Jurkat, Clone E6-1 (cell line): ENCODE measurements around the gene ADGB. TPM values are rescaled to one million over a fixed set of nuclear protein-coding genes. Genes with fewer than 3 reads are reported as not detected.
"Not testable (repeated sequence)": the region's sequence is repeated elsewhere in the genome, so short reads cannot be mapped to it uniquely, and the experiment has no call there.

Experiments used
- DNase-seq: peaks from one replicate; pipeline ENCODE4 v3.0.0-alpha.2; 2011; ENCODE audit warnings: low read depth, low spot score
- H3K4me3 ChIP-seq: 2 replicates; pipeline ENCODE4 v1.5.1; 2011; ENCODE audit warnings: mild to moderate bottlenecking, low read length, control low read depth, moderate library complexity
- polyA plus RNA-seq: library from polyadenylated mRNA; unstranded; fragments of >200 nt; gene quantifications from one replicate; pipeline ENCODE4 v1.2.1, GENCODE V29; 2012; ENCODE audit warnings: missing spikeins; ENCODE audit not compliant: insufficient read length, insufficient read depth

Gene ADGB
- polyA plus RNA-seq, result not detected

DNA sequence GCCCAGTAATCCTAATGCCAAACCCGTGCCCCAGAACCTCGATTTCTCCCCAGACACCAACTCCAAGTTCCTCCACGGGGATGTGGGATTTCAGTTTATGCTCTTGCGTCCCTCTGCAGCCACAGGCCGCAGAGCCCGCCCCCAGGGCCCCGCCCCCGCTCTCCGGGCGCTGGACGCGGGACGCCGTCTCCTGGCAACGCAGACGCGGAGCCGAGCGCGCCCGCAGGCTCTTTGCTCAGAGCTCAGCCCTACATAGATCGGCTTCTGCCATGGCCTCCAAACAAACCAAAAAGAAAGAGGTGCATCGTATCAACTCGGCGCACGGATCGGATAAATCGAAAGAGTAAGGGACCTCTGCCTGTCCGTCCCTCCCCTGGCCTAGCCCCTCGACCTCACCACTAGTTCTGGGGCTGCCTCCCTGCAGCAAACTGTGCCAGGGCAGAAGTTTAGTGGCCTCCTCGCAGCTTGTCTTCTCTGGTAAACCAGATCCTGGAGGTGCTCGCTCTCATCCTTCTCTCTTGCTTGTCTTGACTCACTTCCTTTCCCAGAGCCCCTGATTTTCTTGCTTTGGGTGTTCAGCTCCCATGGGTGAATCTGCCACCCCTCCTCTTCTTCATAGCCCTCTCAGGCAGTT is at the start of gene ADGB:
TSS of gene ADGB (plus strand) at position 201 of the 634 bp plus-strand sequence. CDS start at position 270, 69 bp downstream.
- no peak within 1 kb of the TSS for H3K4me3 ChIP-seq
- DNase-seq, result no peak

- no peak overlapping the region for H3K4me3 ChIP-seq
- no peak for DNase-seq
Observed at GRCh38 chr6:146550911-146551310, 47.9 kb upstream of the ADGB start.

DNA sequence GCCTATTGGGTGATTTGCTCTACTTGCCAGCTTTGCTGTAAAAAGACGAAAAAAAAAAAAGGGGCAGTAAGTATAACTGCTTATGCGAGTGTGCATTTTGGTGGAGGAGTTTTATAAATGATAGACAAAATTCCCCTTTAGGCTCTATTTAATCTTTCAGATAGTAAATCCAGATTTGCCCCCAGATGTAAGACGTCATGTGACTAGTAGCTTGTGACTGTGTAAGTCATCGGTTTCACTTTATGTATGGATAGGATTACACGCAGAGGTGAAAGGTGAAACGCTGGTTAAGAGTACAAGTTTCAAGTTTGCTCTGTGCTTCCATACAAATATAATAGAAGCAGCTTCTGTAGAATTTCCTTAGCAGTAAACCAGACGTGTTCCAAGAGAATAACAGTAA is 47.2 kb upstream of the ADGB start:
- no peak for DNase-seq
- no peak overlapping the region for H3K4me3 ChIP-seq

DNA sequence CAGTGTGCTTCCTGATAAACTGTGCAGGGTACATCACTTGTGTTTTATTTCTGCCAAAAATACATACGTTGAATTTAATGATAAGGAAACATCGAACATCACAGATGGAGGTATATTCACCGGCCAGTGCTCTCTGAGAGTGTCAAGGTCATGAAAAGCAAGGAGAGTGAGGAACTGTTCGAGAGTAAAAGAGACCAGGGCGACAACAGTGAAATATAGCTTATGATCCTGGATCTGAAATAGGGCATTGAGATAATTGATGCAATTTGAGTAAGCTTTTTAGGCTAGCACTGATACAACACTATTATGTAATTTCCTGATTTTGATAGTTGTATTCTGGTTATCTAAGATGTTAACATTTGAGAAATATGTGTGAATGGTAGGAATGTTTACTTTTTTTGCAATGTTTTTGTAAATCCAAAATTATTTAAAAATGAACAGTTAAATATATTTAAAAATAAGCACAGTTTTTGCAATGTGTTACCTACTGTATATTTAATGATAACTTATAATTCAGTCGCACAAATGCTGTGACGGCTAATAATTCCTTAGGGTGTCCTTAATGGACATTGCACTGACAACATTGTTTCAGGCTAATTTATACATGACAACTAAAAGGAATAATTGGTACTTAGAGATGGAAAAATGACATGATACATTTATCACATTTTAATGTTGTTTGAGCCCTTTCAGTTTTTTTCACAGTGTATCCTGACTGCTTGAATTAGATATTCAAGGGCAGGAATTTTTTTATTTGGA is 45.2 kb upstream of the ADGB start:
- no peak overlapping the region for H3K4me3 ChIP-seq
- DNase-seq, result no peak

- no peak for DNase-seq
- no peak overlapping the region for H3K4me3 ChIP-seq
Observed at GRCh38 chr6:146560607-146561006, 38.2 kb upstream of the ADGB start.

DNA sequence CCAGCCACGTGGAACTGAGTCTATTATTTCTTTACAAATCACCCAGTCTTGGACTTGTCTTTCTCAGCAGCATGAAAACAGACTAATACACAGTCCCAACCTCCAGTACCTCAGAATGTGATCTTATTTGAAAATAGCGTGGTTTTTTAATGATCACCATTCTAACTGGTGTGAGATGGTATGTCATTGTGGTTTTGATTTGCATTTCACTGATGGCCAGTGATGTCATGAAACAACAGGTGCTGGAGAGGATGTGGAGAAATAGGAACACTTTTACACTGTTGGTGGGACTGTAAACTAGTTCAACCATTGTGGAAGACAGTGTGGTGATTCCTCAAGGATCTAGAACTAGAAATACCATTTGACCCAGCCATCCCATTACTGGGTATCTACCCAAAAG is 32.1 kb upstream of the ADGB start:
- H3K4me3 ChIP-seq, DNase-seq: not testable (repeated sequence)

DNA sequence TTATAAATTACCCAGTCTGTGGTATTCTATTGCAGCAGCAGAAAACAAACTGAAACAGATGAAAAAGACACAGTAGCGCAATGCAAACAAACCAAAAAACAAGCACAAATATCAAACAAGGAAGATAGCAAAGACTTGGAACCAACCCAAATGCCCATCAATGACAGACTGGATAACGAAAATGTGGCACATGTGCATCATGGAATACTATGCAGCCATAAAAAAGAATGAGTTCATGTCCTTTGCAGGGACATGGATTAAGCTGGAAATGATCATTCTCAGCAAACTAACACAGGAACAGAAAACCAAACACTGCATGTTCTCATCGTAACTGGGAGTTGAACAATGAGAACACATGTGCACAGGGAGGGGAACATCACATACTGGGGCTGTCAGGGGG is 30.2 kb upstream of the ADGB start:
- not testable (repeated sequence) for DNase-seq, H3K4me3 ChIP-seq

DNA sequence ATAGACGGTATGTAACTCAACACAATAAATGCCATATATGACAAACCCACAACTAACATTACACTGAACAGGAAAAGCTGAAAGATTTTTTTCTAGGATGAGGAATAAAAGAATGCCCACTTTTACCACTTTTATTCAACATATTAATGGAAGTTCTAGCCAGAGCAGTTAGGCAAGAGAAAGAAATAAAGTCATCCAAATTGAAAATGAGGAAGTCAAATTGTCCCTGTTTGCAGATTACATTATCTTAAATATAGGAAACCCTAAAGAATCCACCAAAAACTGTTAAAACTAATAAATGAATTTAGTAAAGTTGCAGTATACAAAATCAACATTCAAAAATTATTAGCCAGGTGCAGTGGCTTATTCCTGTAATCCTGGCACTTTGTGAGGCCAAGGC is 24.6 kb upstream of the ADGB start:
- DNase-seq, result no peak
- H3K4me3 ChIP-seq, result no peak overlapping the region

DNA sequence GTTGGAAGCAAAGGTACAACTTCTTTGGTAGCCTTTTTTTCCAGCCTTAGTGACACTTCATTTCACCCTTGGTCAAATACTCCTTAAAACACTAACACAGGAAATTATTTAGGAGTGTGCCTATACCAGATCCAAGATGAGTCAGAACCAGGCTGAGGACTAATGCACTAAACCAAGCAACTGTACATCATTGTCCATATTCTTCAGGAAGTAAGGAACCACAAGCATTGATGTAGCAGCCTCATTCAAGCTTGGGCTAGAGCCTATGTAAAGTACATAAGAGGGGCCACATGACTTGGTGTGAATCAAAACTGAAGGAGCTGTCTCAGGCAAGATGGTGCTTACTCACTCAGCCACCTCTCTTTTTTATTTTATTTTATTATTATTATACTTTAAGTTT is 20.7 kb upstream of the ADGB start:
- DNase-seq, result no peak
- H3K4me3 ChIP-seq, result no peak overlapping the region

DNA sequence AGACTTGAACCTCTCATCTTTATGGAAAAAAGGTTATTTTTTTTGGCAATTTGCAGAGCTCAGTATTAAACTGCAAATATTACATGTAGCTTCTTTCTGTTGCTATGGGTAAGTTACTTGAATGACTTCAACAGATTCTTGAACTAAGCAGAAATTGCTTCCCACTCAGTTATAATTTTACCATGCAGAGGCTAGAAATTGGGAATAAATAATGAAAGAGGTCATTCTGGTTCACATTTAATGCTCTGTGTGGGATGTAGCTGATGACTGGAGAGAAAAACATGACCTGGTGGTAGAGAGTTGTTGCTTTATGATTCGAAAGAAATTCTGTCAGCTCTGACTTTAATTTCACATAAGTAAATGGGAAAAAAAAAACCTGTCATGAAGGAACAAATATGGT is 16.8 kb upstream of the ADGB start:
- DNase-seq, result no peak
- no peak overlapping the region for H3K4me3 ChIP-seq

DNA sequence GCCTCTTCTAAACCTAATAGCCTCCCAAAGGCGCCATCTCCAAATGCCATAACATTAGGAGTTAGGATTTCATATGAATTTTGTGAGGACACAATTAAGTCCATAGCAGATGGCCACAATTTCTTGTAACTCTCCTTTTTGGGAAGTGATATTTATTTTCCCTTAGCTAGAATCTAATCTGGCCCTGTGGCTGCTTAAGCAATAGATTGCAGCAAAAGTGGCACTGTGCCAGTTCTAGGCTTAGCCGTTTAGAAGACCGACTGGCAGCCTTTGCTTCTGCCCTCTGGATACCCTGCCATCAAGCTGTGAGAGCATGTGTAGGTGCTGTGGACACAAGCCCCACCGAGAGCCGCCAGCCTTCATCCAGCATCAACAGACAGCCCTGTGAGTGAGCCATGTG is 15.9 kb upstream of the ADGB start:
- DNase-seq, result no peak
- H3K4me3 ChIP-seq, result no peak overlapping the region

DNA sequence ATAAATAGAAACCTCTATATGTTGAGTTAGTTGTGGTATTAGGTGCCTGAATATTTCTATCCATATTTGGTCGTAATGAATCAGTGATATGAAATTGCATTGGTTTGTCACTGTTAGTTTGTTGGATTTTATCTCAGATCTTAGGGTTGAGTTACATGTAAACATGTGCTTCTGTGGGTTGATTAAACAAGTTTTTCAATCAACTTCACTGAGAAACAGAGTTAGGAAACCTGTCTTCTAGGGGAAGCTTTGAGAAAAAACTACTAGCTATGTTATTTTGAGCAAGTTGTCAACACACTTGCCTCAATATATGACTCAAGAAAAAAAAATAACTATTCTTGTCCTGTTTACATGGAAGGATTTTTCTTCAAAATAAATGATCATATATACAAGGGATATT is 14.8 kb upstream of the ADGB start:
- no peak for DNase-seq
- no peak overlapping the region for H3K4me3 ChIP-seq

DNA sequence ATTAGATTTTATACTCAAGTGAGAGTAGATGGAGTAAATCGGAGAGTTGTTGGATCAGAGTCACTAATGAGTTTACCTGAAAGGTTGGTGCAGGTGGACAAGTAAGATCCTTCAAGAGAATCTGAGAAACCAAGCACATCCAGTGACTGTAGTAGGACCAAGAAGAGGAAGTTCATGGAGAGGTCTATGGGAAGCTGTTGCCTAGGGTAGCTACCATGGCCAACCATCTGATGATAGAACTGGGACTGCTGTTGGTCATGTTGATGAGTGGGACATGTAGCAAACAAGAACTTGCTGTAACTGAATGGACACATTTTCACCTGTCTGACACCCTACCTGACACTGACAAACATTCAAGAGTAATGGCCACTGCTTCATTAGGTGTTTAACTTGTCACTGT is 11.3 kb upstream of the ADGB start:
- no peak overlapping the region for H3K4me3 ChIP-seq
- DNase-seq, result no peak

DNA sequence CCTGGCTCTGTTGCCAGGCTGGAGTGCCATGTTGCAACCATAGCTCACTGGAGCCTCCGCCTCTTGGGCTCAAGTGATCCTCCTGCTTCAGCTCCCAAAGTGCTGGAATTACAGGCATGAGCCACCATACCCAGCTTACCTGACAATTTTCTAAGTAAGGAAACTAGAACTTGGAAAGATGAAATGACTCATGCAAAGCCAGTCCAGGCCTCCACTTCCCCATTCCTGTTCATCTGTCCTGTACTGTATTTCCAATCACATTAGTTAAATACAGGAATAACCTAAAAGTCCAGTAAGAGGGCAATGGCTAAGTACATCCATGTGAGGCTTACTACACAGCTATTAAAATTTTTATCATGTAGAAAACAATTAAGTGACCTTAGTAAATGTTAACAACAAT is 8.3 kb upstream of the ADGB start:
- DNase-seq, result no peak
- no peak overlapping the region for H3K4me3 ChIP-seq

GRCh38 chr6:146592451-146592850 is 6.3 kb upstream of the ADGB start:
- no peak for DNase-seq
- no peak overlapping the region for H3K4me3 ChIP-seq

GRCh38 chr6:146593986-146594385 is 4.8 kb upstream of the ADGB start:
- H3K4me3 ChIP-seq, result no peak overlapping the region
- DNase-seq, result no peak

GRCh38 chr6:146594495-146594894 is 4.3 kb upstream of the ADGB start:
- no peak for DNase-seq
- no peak overlapping the region for H3K4me3 ChIP-seq

DNA sequence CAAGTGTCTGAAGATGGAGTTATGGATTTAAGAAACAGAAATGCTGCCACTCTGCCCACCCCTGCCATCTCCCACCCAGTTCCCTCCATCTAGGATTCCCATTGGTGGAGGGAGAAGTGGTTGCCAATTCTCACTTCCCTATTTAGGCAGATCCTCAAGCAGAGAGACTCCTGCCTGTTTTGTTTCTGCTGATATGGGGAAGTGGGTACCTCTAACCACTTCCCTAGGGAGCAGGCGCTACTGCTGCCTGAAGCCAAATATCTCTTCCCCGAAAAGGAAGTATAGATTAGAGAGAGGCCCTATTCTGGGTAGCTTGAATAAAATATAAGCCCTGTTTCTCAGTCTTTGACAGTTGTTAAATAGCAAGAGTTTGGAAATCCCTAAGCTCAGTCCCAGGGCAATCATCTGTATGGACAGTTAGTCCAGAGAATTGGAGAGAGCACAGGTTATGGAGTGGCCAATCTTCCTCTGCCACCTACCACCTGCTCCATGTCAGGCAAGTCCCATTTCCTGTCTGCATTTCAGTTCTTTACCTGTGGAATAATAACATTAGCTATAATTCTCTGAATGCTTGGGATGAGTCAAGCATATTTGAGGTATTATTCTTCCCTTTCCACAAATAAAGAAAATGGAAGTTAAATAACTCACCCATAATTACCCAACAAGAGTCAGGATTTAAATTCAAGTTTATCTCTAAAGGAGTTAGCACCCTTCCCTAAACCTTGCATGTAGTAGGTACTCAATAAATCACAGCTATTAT is 2.6 kb upstream of the ADGB start:
- no peak overlapping the region for H3K4me3 ChIP-seq
- no peak for DNase-seq

DNA sequence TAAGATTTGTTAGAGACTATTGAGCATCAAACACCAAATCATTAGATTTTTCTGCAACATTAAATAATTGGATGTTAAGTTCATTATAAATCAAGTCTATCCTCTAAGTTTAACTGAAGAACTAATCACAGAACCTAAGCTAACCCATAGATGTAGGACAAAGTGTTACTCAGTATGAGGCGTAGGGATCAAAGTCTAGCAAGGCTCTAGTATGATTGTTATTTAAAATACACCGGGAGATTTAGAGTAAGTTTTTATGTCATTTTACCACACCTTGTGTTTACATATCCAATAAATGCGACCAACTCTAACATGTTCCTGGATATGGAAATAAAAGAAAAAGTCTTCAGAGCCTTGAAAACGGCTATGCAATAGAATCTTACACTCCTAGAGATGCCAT is 2.6 kb downstream of the ADGB start:
- no peak for DNase-seq
- no peak overlapping the region for H3K4me3 ChIP-seq

- H3K4me3 ChIP-seq, result no peak overlapping the region
- DNase-seq, result no peak
Observed at GRCh38 chr6:146602526-146602925, 3.8 kb downstream of the ADGB start.
